Astrocyte (in vitro differentiated cells and primary cell): ENCODE measurements around the gene HLA-DRA. TPM values are rescaled to one million over a fixed set of nuclear protein-coding genes. Genes with fewer than 3 reads are reported as not detected.

Experiments used
- DNase-seq: peaks from one replicate; pipeline ENCODE4 v3.0.0-alpha.2; 2010; ENCODE audit warnings: low read depth
- FAIRE-seq: peaks from 2 replicates; lab custom pipeline; 2011; peaks lifted over from hg19 to GRCh38; lab: Jason Lieb, UNC
- H2AFZ ChIP-seq: 2 replicates; pipeline ENCODE4 v1.6.0; 2012; ENCODE audit warnings: low read depth, low read length, inconsistent platforms
- H3K27ac ChIP-seq: 2 replicates; pipeline ENCODE4 v1.5.1; 2011; ENCODE audit warnings: low read depth, low read length, inconsistent platforms
- H3K27me3 ChIP-seq: 2 replicates; pipeline ENCODE4 v1.6.0; 2011; ENCODE audit warnings: low read length, inconsistent platforms; ENCODE audit not compliant: insufficient read depth
- H3K36me3 ChIP-seq: 2 replicates; pipeline ENCODE4 v1.5.1; 2011; ENCODE audit warnings: low read length, inconsistent platforms; ENCODE audit not compliant: insufficient read depth
- H3K4me1 ChIP-seq: 2 replicates; pipeline ENCODE4 v1.5.1; 2011; ENCODE audit warnings: low read length, inconsistent platforms; ENCODE audit not compliant: insufficient read depth
- H3K4me2 ChIP-seq: 2 replicates; pipeline ENCODE4 v1.6.0; 2012; ENCODE audit warnings: low read length, inconsistent platforms
- H3K4me3 ChIP-seq: 2 replicates; pipeline ENCODE4 v1.5.1; 2011; ENCODE audit warnings: low read depth, mild to moderate bottlenecking, low read length, inconsistent platforms; ENCODE audit not compliant: insufficient read depth
- H3K79me2 ChIP-seq: 2 replicates; pipeline ENCODE4 v1.6.0; 2012; ENCODE audit warnings: mild to moderate bottlenecking, low read length, inconsistent platforms; ENCODE audit not compliant: insufficient read depth
- H3K9ac ChIP-seq: 2 replicates; pipeline ENCODE4 v1.6.0; 2012; ENCODE audit warnings: mild to moderate bottlenecking, low read length, inconsistent platforms
- H3K9me3 ChIP-seq: 2 replicates; pipeline ENCODE4 v1.5.1; 2012; ENCODE audit warnings: low read depth, mild to moderate bottlenecking, low read length, inconsistent platforms; ENCODE audit not compliant: insufficient read depth
- H4K20me1 ChIP-seq: 2 replicates; pipeline ENCODE4 v1.6.0; 2012; ENCODE audit warnings: low read length, inconsistent platforms; ENCODE audit not compliant: insufficient read depth
- H3K27ac Mint-ChIP-seq: one replicate; pipeline ENCODE4 v1.8.0; 2021; ENCODE audit warnings: mild to moderate bottlenecking, mixed read lengths; ENCODE audit not compliant: unreplicated experiment
- H3K27me3 Mint-ChIP-seq: one replicate; pipeline ENCODE4 v1.8.0; 2021; ENCODE audit warnings: low read depth, mixed read lengths; ENCODE audit not compliant: unreplicated experiment
- H3K36me3 Mint-ChIP-seq: one replicate; pipeline ENCODE4 v1.8.0; 2021; ENCODE audit warnings: low read depth, mixed read lengths; ENCODE audit not compliant: unreplicated experiment
- H3K4me1 Mint-ChIP-seq: one replicate; pipeline ENCODE4 v1.8.0; 2021; ENCODE audit warnings: low read depth, mixed read lengths; ENCODE audit not compliant: unreplicated experiment
- H3K4me3 Mint-ChIP-seq: one replicate; pipeline ENCODE4 v1.8.0; 2021; ENCODE audit warnings: mild to moderate bottlenecking, moderate library complexity, mixed read lengths; ENCODE audit not compliant: unreplicated experiment
- H3K9me3 Mint-ChIP-seq: one replicate; pipeline ENCODE4 v1.8.0; 2021; ENCODE audit warnings: mild to moderate bottlenecking, mixed read lengths; ENCODE audit not compliant: unreplicated experiment
- CTCF ChIP-seq: IDR thresholded peaks from 2 replicates; pipeline ENCODE4 v1.5.1; 2011; ENCODE audit warnings: low read depth, mild to moderate bottlenecking, inconsistent platforms, low read length, moderate library complexity; ENCODE audit not compliant: insufficient read depth
- EZH2 ChIP-seq: IDR thresholded peaks from 2 replicates; pipeline ENCODE4 v1.6.1; 2012; ENCODE audit warnings: mild to moderate bottlenecking, low read length, inconsistent platforms; ENCODE audit not compliant: insufficient read depth
- total RNA-seq: library from RNA; stranded (reverse); gene quantifications from 2 replicates; pipeline ENCODE4 v1.2.1, GENCODE V29; 2021

The HLA-DRA gene
- total RNA-seq, 1 donor from 2014 or later: not detected

- FAIRE-seq: no peak
- Mint-ChIP-seq H3K27ac (no peak overlapping the region), H3K4me3 (no peak overlapping the region), H3K4me1 (no peaks in the 10 kb centered on the region), H3K27me3 (peaks cover 7% of the 10 kb centered on the region), H3K9me3 (peaks cover 6% of the 10 kb centered on the region), H3K36me3 (no peaks in the 10 kb centered on the region)
- Histone ChIP-seq H3K4me3 (no peak overlapping the region), H3K27ac (no peak overlapping the region), H3K79me2 (no peaks in the 10 kb centered on the region), H4K20me1 (no peaks in the 10 kb centered on the region), H3K9ac (no peak overlapping the region), H3K27me3 (peaks cover 2% of the 10 kb centered on the region), H3K36me3 (no peaks in the 10 kb centered on the region), H3K4me2 (no peak overlapping the region), H3K9me3 (no peaks in the 10 kb centered on the region), H3K4me1 (no peaks in the 10 kb centered on the region), H2AFZ (no peak overlapping the region)
- no peak for TF ChIP-seq EZH2
- DNase-seq: no peak
Measured at GRCh38 chr6:32457054-32457453, 17.4 kb downstream of the HLA-DRA start.

GRCh38 chr6:32459781-32460424 lies 20.2 kb downstream of the HLA-DRA start:
- Histone ChIP-seq H3K4me2 (peak overlapping the region; percentile 59), H3K9ac (no peak overlapping the region), H3K9me3 (no peaks in the 10 kb centered on the region), H3K4me1 (no peaks in the 10 kb centered on the region), H3K4me3 (no peak overlapping the region), H3K27me3 (no peaks in the 10 kb centered on the region), H3K36me3 (no peaks in the 10 kb centered on the region), H4K20me1 (no peaks in the 10 kb centered on the region), H3K79me2 (no peaks in the 10 kb centered on the region), H2AFZ (peak overlapping the region; percentile 47), H3K27ac (no peak overlapping the region)
- Mint-ChIP-seq H3K4me1 (no peaks in the 10 kb centered on the region), H3K27ac (no peak overlapping the region), H3K4me3 (no peak overlapping the region), H3K27me3 (peaks cover 7% of the 10 kb centered on the region), H3K36me3 (no peaks in the 10 kb centered on the region), H3K9me3 (no peaks in the 10 kb centered on the region)
- TF ChIP-seq CTCF (no peak), EZH2 (no peak)
- DNase-seq: no peak
- FAIRE-seq: no peak

GRCh38 chr6:32460528-32460927 lies 20.8 kb downstream of the HLA-DRA start:
- H3K27ac Mint-ChIP-seq: no peak overlapping the region
- FAIRE-seq (no peak), DNase-seq (no peak)
- H3K9me3 ChIP-seq: no peaks in the 10 kb centered on the region
- H3K36me3 Mint-ChIP-seq: no peaks in the 10 kb centered on the region
- peaks cover 3% of the 10 kb centered on the region for H3K9me3 Mint-ChIP-seq
- no peak overlapping the region for H3K9ac ChIP-seq
- no peak overlapping the region for H3K4me3 ChIP-seq
- H3K79me2 ChIP-seq: no peaks in the 10 kb centered on the region
- peaks cover 7% of the 10 kb centered on the region for H3K27me3 Mint-ChIP-seq
- H2AFZ ChIP-seq: no peak overlapping the region
- H3K4me2 ChIP-seq: no peak overlapping the region
- H3K4me3 Mint-ChIP-seq: no peak overlapping the region
- no peak for TF ChIP-seq CTCF
- TF ChIP-seq EZH2: no peak
- H4K20me1 ChIP-seq: no peaks in the 10 kb centered on the region
- H3K27me3 ChIP-seq: no peaks in the 10 kb centered on the region
- no peaks in the 10 kb centered on the region for H3K4me1 ChIP-seq
- no peaks in the 10 kb centered on the region for H3K4me1 Mint-ChIP-seq
- H3K27ac ChIP-seq: no peak overlapping the region
- no peaks in the 10 kb centered on the region for H3K36me3 ChIP-seq
